ENCODE data around the gene ZNF532. TPM values are rescaled to one million over a fixed set of nuclear protein-coding genes. Genes with fewer than 3 reads are reported as not detected.

ZNF532 gene
- total RNA-seq, 1 experiment from 2014 or later = 258 TPM

- Mint-ChIP-seq H3K4me3 (no peak overlapping the region), H3K4me1 (peaks cover 12 to 15% of the 10 kb centered on the region in 2 experiments), H3K9me3 (peaks cover 0 to 2% of the 10 kb centered on the region in 2 experiments; a peak in 1 of 5 replicates), H3K27ac (no peak overlapping the region), H3K36me3 (ENCODE audit: insufficient read depth in 1 of 3, low read depth in 3 of 3) (no peaks in the 10 kb centered on the region), H3K27me3 (ENCODE audit: low read depth) (no peaks in the 10 kb centered on the region; the same call in 1 of the 2 replicates)
- no peak overlapping the region for H3K4ac ChIP-seq (ENCODE audit: low read depth, low read length)
- no peak overlapping the region for H2BK12ac ChIP-seq (ENCODE audit: insufficient read length, low read depth, low read length)
- no peak overlapping the region for H3K56ac ChIP-seq (ENCODE audit: insufficient read length, low read depth, low read length)
- H3K18ac ChIP-seq (ENCODE audit: insufficient read length, low read depth, low read length) = no peak overlapping the region
- no peak overlapping the region for H2AFZ ChIP-seq (ENCODE audit: low read length)
- H3K79me1 ChIP-seq (ENCODE audit: insufficient read depth, low read depth, low read length, poor library complexity, severe bottlenecking) = no peaks in the 10 kb centered on the region
- no peak overlapping the region for H2BK20ac ChIP-seq (ENCODE audit: low read depth, low read length, poor library complexity, severe bottlenecking)
- H2BK15ac ChIP-seq (ENCODE audit: low read depth, low read length) = no peak overlapping the region
- H3K27ac ChIP-seq (ENCODE audit: insufficient read length, low read depth, low read length) = no peak overlapping the region
- no peak overlapping the region for H2AK5ac ChIP-seq (ENCODE audit: insufficient read length, low read length)
- no peak overlapping the region for H4K8ac ChIP-seq (replicated peaks; ENCODE audit: insufficient read length, low read depth, low read length)
- no peaks in the 10 kb centered on the region; the same call in 1 of the 2 replicates for H3K79me2 ChIP-seq (ENCODE audit: insufficient read depth, low read length)
- no peaks in the 10 kb centered on the region for H3K27me3 ChIP-seq (ENCODE audit: insufficient read depth, low read length)
- DNase-seq = no peak
- H4K5ac ChIP-seq (ENCODE audit: insufficient read length, low read depth, low read length) = no peak overlapping the region
- WGBS (ENCODE audit: extremely low coverage, insufficient read length, low lambda C conversion rate) = no CpG with 5 or more reads among the region's 4 CpGs
- H3K9ac ChIP-seq (ENCODE audit: extremely low read depth, insufficient read length, low read length) = no peak overlapping the region
- H2BK5ac ChIP-seq (ENCODE audit: insufficient read length, low read length) = no peak overlapping the region
- H3K4me1 ChIP-seq (ENCODE audit: insufficient read depth, low read length) = no peaks in the 10 kb centered on the region
- no peak overlapping the region for H3K14ac ChIP-seq (ENCODE audit: insufficient read depth, low read length)
- no peak overlapping the region for H3K4me2 ChIP-seq (ENCODE audit: insufficient read depth, insufficient read length, low read length)
- H3K23ac ChIP-seq (ENCODE audit: insufficient read length, low read depth, low read length) = no peak overlapping the region
- H3K9me3 ChIP-seq (ENCODE audit: control insufficient read depth, low read depth, low read length) = no peaks in the 10 kb centered on the region
- H4K20me1 ChIP-seq (ENCODE audit: control insufficient read depth, insufficient read depth, insufficient read length) = no peaks in the 10 kb centered on the region
- H4K91ac ChIP-seq (ENCODE audit: insufficient read length, low read depth, low read length) = no peak overlapping the region
- H3K23me2 ChIP-seq (ENCODE audit: insufficient read length, low read depth, low read length, poor library complexity, severe bottlenecking) = no peaks in the 10 kb centered on the region
- H2BK120ac ChIP-seq (ENCODE audit: low read depth, low read length, poor library complexity, severe bottlenecking) = no peak overlapping the region
- no peak for TF ChIP-seq CTCF (conservative IDR thresholded peaks at IDR 0.05)
- H3T11ph ChIP-seq (ENCODE audit: low read length) = no peak overlapping the region
Observed at GRCh38 chr18:58993260-58993659, 128.6 kb downstream of the ZNF532 start.

All from H9 (cell line).